DOHH2 (cell line): Measurements from ENCODE around the gene TPCN1.

ENCODE experiments used
- H3F3A ChIP-seq: fragments of 200-600 bp; sonication (generic), shearing (Covaris generic); 2 replicates; pipeline ENCODE4 v1.6.0; 2016; ENCODE audit warnings: antibody characterized with exemption, mild to moderate bottlenecking; ENCODE audit not compliant: control insufficient read depth, insufficient read depth
- H3K27ac ChIP-seq: fragments of 200-600 bp; sonication (generic); 2 replicates; pipeline ENCODE4 v1.5.1; 2014; ENCODE audit warnings: low read depth, mild to moderate bottlenecking, low read length, moderate library complexity
- H3K27me3 ChIP-seq: fragments of 200-600 bp; sonication (generic); 2 replicates; pipeline ENCODE4 v1.6.1; 2014; ENCODE audit warnings: mild to moderate bottlenecking, low read length, mixed read lengths; ENCODE audit not compliant: control insufficient read depth
- H3K36me3 ChIP-seq: fragments of 200-600 bp; sonication (generic); 2 replicates; pipeline ENCODE4 v1.6.1; 2014; ENCODE audit warnings: mild to moderate bottlenecking, low read length, moderate library complexity, mixed read lengths; ENCODE audit not compliant: control insufficient read depth
- H3K4me1 ChIP-seq: fragments of 200-600 bp; sonication (generic); 2 replicates; pipeline ENCODE4 v1.6.1; 2014; ENCODE audit warnings: mild to moderate bottlenecking, low read length, mixed read lengths; ENCODE audit not compliant: control insufficient read depth
- H3K4me2 ChIP-seq: fragments of 200-600 bp; sonication (generic); 2 replicates; pipeline ENCODE4 v1.6.0; 2014; ENCODE audit warnings: mild to moderate bottlenecking, low read length, moderate library complexity
- H3K4me3 ChIP-seq: fragments of 200-600 bp; sonication (generic); 2 replicates; pipeline ENCODE4 v1.5.1; 2014; ENCODE audit warnings: mild to moderate bottlenecking, low read length, mixed read lengths
- H3K79me2 ChIP-seq: fragments of 200-600 bp; sonication (generic); 2 replicates; pipeline ENCODE4 v1.6.1; 2014; ENCODE audit warnings: mild to moderate bottlenecking, low read length, mixed read lengths; ENCODE audit not compliant: control insufficient read depth
- H3K9me2 ChIP-seq: fragments of 200-600 bp; sonication (generic); replicated peaks from 2 replicates; pipeline ENCODE4 v1.6.1; 2014; ENCODE audit warnings: mild to moderate bottlenecking, low read length, mixed read lengths; ENCODE audit not compliant: control insufficient read depth
- H3K9me3 ChIP-seq: fragments of 200-600 bp; sonication (generic); 2 replicates; pipeline ENCODE4 v1.6.1; 2014; ENCODE audit warnings: antibody characterized with exemption, low read length, mixed read lengths; ENCODE audit not compliant: control insufficient read depth, insufficient read depth
- H4K20me1 ChIP-seq: fragments of 200-600 bp; sonication (generic); 2 replicates; pipeline ENCODE4 v1.6.0; 2014; ENCODE audit warnings: low read depth, mild to moderate bottlenecking, antibody characterized with exemption, low read length, moderate library complexity; ENCODE audit not compliant: control insufficient read depth, insufficient read depth
- CTCF ChIP-seq: fragments of 200-600 bp; sonication (generic); IDR thresholded peaks from one replicate; pipeline ENCODE4 v1.5.1; 2014; ENCODE audit warnings: antibody characterized with exemption, mild to moderate bottlenecking, low read depth, low read length; ENCODE audit not compliant: poor library complexity, severe bottlenecking
- EZH2phosphoT487 ChIP-seq: fragments of 200-600 bp; sonication (generic); IDR thresholded peaks from 2 replicates; pipeline ENCODE4 v1.6.1; 2017; ENCODE audit warnings: borderline replicate concordance, mild to moderate bottlenecking, antibody characterized with exemption, low read length, moderate library complexity, mixed read lengths

Gene TPCN1

GRCh38 chr12:113316155-113316554, 94.9 kb downstream of the TPCN1 start:
- TF ChIP-seq CTCF (peak; percentile 53), EZH2phosphoT487 (no peak)
- H3K36me3 ChIP-seq = peaks cover 20% of the 10 kb centered on the region
- H3K9me2 ChIP-seq = no peaks in the 10 kb centered on the region
- no peaks in the 10 kb centered on the region for H4K20me1 ChIP-seq
- H3F3A ChIP-seq = no peaks in the 10 kb centered on the region
- no peaks in the 10 kb centered on the region for H3K27me3 ChIP-seq
- no peaks in the 10 kb centered on the region for H3K9me3 ChIP-seq
- H3K27ac ChIP-seq = no peak overlapping the region
- no peaks in the 10 kb centered on the region for H3K79me2 ChIP-seq
- H3K4me1 ChIP-seq = peaks cover 4% of the 10 kb centered on the region; the same call in 1 of the 2 replicates
- no peak overlapping the region for H3K4me2 ChIP-seq
- no peak overlapping the region for H3K4me3 ChIP-seq

- no peak overlapping the region for H3K4me3 ChIP-seq
- no peaks in the 10 kb centered on the region for H3K27me3 ChIP-seq
- peaks cover 4% of the 10 kb centered on the region; the same call in 1 of the 2 replicates for H3K4me1 ChIP-seq
- H4K20me1 ChIP-seq = no peaks in the 10 kb centered on the region
- no peak for TF ChIP-seq CTCF
- TF ChIP-seq EZH2phosphoT487 = no peak
- H3K4me2 ChIP-seq = no peak overlapping the region
- peaks cover 20% of the 10 kb centered on the region for H3K36me3 ChIP-seq
- H3K79me2 ChIP-seq = no peaks in the 10 kb centered on the region
- no peaks in the 10 kb centered on the region for H3K9me2 ChIP-seq
- H3K27ac ChIP-seq = no peak overlapping the region
- H3K9me3 ChIP-seq = no peaks in the 10 kb centered on the region
- H3F3A ChIP-seq = no peaks in the 10 kb centered on the region
Observed at GRCh38 chr12:113317122-113317521, 95.9 kb downstream of the TPCN1 start.

GRCh38 chr12:113318046-113318656, 96.9 kb downstream of the TPCN1 start:
- Histone ChIP-seq H3K9me3 (no peaks in the 10 kb centered on the region), H3K9me2 (no peaks in the 10 kb centered on the region), H3K4me2 (no peak overlapping the region), H4K20me1 (no peaks in the 10 kb centered on the region), H3K27me3 (no peaks in the 10 kb centered on the region), H3K4me3 (no peak overlapping the region), H3K79me2 (no peaks in the 10 kb centered on the region), H3K36me3 (peaks cover 20% of the 10 kb centered on the region), H3F3A (no peaks in the 10 kb centered on the region), H3K27ac (no peak overlapping the region), H3K4me1 (peaks cover 4% of the 10 kb centered on the region; the same call in 1 of the 2 replicates)
- TF ChIP-seq EZH2phosphoT487 (no peak), CTCF (no peak)
